Measurements from ENCODE around the gene PTP4A2.

DNA sequence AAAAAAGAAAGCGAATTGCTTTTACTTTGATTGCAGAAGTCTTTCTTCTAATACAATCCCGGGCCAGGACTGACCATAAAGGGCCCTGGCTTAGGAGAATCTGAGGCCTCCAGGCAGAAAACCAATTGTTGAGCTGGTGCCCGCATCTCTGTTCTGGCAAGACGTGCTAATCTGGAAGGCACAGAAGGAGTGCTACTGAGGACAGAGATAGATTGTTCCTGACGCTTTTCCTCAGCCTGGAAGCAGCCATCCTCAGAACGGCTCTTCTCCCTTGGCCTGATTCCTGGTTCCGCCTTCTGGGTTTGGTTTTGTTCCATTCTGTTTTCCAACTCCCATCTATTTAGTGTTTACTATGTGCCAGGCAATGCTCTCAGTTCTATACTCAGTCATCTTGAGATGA, 77.6 kb downstream of the PTP4A2 start:
- TF ChIP-seq, protein P1, sequence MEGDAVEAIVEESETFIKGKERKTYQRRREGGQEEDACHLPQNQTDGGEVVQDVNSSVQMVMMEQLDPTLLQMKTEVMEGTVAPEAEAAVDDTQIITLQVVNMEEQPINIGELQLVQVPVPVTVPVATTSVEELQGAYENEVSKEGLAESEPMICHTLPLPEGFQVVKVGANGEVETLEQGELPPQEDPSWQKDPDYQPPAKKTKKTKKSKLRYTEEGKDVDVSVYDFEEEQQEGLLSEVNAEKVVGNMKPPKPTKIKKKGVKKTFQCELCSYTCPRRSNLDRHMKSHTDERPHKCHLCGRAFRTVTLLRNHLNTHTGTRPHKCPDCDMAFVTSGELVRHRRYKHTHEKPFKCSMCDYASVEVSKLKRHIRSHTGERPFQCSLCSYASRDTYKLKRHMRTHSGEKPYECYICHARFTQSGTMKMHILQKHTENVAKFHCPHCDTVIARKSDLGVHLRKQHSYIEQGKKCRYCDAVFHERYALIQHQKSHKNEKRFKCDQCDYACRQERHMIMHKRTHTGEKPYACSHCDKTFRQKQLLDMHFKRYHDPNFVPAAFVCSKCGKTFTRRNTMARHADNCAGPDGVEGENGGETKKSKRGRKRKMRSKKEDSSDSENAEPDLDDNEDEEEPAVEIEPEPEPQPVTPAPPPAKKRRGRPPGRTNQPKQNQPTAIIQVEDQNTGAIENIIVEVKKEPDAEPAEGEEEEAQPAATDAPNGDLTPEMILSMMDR (IDR thresholded peaks at IDR 0.05): no peak
- TF ChIP-seq POLR2AphosphoS5 (IDR thresholded peaks at IDR 0.05): no peak
- no peak for TF ChIP-seq POLR2A (IDR thresholded peaks at IDR 0.05)
